Ureter (tissue), 1 donor: ENCODE measurements around the gene PCAT7. TPM values are rescaled to one million over a fixed set of nuclear protein-coding genes. Genes with fewer than 3 reads are reported as not detected.
"Not testable (repeated sequence)": the region's sequence is repeated elsewhere in the genome, so short reads cannot be mapped to it uniquely, and the experiment has no call there.

Experiments used
- DNase-seq: peaks from one replicate; pipeline ENCODE4 v3.0.0-alpha.2; 2020; ENCODE audit warnings: low spot score
- total RNA-seq: library from RNA; stranded (reverse); gene quantifications from one replicate; pipeline ENCODE4 v1.2.4, GENCODE V29; 2023
- donor health status: DM: yes; HTN: yes; CAD: no.

Gene PCAT7
- 0.94 TPM for total RNA-seq

DNA sequence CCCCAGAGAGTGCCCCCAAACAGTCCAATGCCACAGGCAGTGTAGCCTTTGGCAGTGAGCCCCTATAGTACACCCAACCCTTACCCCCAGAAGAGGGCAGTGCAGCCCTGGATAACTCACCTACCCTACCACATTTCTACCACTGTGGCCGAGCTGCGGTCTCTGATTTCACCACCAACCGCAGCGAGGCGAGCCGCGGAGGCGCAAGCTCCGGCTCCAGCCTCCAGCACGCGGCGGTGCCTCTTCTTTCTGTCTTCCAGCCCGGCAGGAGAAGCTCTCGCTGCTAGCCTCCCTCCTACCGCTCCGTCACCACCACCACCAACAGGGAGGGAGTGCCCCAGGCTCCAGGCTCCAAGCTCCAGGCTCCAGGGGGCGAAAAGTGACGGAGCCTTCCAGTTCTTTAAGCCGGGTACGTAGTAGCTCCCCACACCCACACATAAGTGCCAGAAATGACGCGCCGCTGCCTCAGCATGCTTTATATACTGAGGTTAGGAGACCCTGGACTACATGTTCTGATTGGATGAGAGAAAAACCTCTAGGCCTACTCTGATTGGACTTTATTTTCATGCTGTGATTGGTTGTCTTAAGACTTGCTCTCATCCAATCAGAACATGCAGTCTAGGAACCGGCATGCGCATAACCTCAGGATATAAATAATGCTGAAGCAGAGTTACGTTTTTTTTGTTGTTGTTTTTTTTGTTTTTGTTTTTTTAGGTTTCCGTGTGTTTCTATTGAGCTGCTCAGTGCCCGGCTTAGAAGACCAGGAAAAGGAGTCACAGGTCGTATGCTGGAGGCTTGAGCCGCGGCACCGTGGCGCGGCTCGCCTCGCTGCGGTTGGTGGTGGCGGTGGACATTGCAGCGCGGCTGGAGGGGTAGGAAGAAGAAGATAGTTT lies at the start of gene PCAT7:
Gene PCAT7, plus strand, starts transcription at position 645 of the 893 bp plus-strand sequence.
- peak; percentile 71 for DNase-seq

DNA sequence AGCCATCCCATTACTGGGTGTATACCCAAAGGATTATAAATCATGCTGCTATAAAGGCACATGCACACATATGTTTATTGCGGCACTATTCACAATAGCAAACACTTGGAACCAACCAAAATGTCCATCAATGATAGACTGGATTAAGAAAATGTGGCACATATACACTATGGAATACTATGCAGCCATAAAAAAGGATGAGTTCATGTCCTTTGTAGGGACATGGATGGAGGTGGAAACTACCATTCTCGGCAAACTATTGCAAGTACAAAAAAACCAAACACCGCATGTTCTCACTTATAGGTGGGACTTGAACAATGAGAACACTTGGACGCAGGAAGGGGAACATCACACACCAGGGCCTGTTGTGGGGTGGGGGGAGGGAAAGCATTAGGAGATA lies 48.5 kb upstream of the PCAT7 start:
- not testable (repeated sequence) for DNase-seq

DNA sequence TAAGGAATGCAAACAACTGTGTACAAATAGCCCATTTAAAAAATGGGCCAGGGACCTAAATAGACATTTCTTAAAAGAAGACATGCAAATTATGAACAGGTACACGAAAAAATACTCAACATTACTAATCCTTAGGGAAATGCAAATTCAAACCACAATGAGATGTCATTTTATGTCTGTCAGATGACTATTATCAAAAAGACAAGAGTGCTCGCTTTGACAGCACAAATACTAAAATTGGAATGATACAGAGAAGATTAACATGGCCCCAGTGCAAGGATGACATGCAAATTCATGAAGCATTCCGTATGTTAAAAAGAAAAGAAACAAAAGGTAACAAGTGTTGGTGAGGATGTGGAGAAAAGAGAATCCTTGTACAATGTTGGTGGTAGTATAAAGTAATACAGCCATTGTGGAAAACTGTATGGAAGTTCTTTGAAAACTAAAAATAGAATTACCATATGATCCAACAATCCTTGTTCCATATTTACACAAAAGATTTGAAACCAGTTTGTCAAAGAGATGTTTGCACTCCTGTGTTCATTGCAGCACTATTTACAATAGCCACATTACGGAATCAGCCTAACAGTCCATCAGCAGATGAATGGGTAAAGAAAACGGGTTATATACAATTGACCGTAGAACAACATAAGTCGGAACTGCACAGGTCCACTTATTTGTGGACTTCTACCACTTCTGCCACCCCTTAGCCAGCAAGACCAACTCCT lies 47.2 kb upstream of the PCAT7 start:
- no peak for DNase-seq

DNA sequence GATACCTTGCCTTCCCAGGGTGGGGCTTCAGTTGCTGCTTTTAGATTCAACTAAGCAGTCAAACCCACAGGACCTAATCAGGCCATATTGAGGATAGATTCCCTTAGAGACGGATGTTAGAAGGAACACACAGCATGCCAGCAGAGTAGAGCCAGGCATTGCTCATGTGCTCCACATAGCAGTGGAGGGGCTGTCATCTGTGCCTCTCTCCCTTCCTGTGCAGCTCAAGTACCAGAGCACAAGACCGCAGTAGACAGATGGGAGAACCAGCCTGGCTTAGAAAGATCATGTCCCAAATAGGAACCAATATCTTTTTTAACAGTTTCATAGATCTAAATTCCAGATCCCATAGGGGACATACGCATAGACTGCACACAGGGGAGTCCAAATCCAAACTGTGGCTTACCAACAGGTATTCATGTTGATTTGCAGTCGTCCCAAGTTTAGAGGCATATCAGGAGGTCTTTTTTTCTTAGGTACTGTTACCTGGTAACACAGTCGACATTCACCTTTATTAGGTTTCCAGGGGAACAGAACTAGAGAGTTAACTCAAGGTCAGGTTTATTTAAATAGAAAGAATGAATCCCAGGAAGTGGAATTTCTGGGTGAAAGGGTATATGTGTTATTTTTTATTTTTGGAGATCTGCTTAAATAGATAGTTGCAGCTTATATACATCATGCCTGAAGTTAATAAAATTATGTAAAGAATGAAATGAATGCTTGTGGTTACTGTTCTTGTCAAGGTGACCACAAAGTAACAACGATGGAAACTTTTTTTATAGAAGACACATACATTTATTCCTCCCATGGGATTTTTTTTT lies 43.5 kb upstream of the PCAT7 start:
- DNase-seq, result no peak

DNA sequence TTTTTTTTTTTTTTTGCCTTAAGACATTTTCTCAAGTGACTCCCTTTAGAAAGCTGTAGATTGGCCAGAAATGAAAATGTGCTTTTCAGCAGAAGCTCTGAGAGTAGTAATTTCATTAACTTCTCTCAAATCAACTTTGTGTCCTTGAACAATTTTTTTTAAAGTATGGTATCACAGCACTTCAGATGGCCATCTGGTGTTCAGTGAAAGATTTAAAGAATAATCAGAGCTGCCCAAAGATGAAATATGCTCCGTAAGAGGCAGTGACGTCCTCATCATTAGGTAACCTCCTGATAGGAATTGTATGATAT lies 43.0 kb upstream of the PCAT7 start:
- no peak for DNase-seq

DNA sequence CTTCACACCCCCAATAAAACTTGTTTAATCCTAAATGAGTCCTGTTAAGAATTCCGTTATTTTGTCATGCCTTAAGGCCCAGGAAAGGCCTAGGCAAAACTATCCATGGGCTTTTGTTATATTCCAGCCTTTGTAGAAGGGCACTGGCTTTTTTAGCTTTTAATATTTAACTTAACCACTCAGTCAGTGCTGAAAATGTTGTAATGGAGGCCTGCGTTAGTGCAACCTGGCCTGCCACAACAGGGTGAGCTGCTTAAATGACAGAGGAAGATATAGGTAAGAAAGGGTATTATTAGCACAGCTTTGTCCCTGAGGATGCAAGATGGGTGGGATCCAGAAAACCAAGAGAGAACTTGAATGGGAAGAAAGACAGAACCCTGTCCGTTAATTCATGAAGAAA lies 40.2 kb upstream of the PCAT7 start:
- DNase-seq, result no peak

DNA sequence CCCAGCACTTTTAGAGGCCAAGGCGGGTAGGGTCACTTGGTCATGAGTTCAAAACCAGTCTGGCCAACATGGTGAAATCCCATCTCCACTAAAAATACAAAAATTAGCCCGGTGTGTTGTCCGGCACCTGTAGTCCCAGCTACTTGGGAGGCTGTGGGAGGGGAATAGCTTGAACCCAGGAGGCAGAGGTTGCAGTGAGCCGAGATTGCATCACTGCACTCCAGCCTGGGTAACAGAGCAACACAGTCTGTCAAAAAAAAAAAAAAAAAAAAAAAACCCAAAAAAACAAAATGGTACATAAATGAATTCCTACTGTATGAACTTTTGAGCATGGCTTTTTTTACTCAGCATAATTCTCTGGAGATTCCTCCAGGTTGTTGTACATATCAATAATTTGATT lies 37.6 kb upstream of the PCAT7 start:
- no peak for DNase-seq

DNA sequence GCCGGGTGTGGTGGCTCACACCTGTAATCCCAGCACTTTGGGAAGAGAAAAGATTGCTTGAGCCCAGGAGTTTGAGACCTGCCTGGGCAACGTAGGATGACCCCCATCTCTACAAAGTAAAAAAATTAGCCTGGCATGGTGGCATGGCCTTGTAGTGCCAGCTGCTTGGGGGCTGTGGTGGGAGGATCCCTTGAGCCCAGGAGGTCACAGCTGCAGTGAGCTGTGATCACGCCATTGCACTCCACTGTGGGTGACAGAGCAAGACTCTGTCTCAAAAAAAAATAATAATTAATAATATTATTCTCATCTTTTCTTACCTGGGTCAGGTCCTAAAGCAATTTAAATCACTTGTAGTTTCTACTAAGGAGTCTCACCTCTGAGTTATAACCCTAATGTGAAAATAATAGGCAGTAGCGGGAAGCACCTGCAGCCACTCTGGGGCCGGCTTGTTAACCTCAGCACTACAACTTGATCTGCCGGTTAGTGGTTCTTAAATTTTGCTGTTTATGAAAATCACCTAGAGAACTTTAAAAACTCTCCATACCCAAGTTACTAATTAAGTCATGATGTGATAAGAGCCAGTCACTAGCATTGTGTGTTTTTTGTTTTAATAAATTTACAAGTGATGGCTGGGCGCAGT lies 29.4 kb upstream of the PCAT7 start:
- no peak for DNase-seq

DNA sequence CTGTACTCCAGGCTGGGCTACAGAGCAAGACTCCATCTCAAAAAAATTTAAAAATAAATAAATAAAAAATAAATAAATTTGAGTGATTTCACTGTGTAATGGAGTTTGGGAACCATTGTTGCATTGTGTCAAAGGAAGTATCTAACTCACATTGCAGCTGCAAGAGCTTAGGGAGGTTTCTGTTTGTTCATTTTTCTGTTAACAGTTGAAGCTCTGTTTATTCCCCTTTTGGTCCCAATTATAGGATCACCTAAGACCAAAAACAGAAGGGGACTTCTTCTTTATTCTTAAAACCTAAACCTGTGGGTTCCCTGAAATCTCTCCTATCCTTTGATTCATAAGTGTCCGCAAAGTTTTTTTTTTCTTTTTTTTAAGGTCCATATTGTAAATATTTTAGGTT lies 28.6 kb upstream of the PCAT7 start:
- DNase-seq, result no peak

DNA sequence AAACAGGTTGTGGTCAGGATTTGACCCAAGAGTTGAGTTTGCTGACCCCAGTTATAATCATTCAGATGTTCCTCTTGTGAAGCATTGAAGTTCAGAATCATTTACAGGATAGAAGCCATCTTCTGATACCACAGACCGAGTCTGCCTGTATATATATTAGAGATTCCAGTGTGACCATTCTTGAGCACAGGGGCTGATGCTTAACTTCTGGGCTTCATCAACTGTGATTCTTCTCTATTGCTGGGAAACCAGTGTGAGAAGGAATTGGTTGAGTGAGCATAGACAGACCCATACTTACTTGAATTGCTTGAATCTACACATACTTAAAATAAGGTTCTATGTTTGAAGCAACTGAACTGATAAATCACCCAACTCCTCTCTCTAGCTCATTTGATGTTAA lies 27.9 kb upstream of the PCAT7 start:
- no peak for DNase-seq

DNA sequence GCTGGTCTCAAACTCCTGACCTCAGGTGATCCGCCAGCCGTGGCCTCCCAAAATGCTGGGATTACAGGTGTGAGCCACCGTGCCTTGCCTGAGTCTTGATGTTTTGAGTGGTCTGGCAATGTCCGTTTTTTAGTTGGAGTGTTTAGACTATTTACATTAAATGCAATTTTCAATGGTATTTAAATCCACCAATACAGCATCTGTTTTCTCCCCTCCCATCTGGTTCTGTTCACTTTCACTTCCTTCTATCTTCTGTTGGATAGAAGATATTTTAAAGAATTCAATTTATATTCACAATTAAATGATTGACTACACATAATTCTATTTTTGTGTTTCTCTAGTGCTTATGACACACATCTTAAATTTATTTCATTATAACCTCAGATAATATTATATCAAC lies 26.0 kb upstream of the PCAT7 start:
- no peak for DNase-seq

DNA sequence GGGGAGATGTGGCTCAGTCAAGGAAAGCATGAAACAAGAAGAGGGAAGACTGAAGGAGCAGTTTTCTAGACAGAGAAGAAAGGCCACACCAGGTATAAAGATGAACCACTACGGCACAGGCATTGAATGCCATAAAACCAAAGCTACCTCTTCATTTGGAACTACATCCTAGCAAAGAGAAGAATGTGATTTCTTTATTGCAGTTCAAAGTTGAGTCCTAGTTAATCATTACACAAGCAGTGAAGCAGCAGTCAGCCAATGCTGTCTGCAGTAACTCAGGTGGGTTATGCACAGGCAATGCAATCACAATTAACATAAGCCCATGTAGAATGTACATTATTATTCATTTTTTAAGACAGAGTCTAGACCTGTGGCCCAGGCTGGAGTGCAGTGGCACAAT lies 21.7 kb upstream of the PCAT7 start:
- no peak for DNase-seq

DNA sequence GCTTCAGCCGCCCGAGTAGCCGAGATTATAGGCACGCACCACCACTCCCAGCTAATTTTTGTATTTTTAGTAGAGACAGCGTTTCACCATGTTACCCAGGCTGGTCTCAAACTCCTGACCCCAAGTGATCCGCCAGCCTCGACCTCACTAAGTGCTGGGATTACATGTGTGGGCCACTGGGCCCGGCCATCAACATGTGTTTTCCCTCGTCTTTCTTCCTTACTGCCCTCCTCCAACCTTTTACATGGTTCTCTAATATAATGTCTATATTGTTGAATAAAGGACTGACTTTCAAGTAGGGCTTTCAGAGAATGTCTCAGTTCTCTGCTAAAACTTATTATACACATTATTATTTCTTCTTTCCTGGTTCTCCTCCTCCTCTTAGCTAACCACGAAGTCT lies 21.3 kb upstream of the PCAT7 start:
- DNase-seq, result no peak

DNA sequence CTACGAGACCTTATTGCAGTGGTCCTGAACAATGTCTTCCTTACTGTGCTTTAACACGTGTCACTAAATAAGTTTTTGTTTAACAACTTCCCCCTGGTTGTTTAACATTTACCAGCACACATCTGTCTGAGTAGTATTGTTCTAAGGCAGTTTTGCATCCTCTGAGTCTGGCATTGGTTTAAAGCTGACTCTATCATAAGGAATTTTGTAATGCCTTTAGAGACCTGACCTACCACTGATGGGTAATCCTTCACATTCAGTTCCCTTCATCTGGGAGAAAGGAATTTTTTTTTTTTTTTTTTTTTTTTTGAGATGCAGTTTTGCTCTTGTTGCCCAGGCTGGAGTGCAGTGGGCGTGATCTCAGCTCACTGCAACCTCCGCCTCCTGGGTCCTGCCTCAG lies 20.0 kb upstream of the PCAT7 start:
- no peak for DNase-seq

DNA sequence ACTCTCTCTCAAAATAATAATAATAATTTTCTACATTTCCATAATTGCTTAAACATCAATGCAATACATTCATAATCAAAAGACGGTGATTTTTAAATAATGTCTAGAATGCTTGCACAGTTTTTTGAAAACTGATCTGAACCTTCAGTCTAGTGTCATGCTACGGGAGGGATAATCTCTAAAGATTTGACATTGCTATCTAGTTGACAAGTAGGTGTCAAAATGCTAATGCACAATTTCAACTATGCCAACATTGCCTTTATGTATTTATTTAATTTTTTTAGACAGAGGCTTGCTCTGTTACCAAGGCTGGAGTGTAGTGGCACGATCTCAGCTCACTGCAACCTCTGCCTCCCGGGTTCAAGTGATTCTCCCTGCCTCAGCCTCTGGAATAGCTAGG lies 16.0 kb upstream of the PCAT7 start:
- no peak for DNase-seq

DNA sequence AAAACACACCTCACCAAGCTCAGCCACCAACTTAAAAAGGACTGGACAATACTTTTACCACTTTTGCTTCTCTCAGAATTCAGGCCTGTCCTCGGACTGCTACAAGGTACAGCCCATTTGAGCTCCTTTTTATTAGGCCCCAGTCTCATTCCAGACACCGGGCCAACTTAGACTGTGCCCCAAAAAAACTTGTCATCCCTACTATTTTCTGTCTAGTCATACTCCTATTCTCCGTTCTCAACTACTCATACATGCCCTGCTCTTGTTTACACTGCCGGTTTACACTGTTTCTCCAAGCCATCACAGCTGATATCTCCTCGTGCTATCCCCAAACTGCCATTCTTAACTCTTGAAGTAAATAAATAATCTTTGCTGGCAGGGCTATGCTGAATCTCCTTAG lies 10.5 kb upstream of the PCAT7 start:
- DNase-seq, result not testable (repeated sequence)

DNA sequence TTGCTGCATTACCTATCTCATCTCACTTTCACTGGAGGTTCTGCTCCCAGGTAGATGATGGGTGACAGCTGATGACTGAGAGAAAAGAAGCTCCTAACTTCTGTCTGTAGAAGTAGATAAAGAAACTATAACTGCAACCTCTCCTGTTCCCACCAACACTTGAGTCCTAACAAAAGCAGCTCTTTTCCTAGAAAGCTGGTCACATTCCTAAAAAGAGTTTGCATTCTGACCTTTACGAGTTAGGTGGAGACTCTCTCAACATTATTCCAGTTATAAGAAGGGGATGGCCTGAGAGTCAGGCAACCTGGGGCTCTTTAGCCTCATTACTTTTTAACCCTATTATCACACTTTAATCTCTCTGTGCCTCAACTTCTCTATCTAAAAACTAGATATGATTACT lies 8.9 kb upstream of the PCAT7 start:
- DNase-seq, result no peak

DNA sequence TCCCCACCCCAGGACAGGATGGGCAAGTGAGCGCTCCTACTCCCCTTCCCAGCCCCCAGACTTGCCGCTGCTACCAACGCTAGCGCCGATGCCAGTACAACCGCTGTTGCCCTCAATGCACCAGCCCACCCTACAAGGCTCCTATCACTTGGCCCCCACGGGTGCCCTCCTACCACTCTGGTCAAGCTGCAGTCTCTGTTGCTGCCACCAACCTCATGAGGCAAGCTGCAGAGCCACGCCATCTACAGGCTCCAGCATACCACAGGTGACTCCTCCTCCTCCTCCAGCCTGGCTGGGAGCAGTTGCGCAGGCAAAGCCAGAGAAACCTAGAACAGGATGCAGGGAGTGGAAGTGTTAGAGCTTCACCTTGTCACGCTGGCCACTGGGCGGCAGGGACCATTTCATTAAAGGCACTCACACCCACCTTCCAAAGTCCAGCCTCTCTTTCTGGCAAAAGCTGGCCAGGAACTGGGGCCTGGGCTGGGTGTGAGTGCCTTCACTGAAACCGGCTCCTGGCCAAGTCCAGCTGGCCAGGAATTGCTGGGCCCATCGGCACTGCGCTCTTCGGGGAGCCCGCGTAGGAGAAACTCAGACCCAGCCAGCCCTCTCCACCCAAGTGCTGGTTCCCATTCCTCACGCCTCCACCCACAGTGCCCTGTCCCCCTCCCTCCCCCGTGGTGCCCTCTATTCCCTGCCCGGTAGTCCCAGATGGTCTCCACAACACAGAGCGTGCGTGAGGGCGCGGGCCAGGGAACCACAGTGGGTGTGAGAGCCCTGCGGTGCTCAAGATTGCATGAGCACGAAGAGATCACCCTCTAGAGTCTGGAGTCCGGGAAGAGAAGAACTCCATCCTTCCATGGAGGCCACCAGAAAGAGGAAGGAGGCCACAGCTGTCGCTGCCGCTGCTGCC lies 1.6 kb upstream of the PCAT7 start:
- no peak for DNase-seq

DNA sequence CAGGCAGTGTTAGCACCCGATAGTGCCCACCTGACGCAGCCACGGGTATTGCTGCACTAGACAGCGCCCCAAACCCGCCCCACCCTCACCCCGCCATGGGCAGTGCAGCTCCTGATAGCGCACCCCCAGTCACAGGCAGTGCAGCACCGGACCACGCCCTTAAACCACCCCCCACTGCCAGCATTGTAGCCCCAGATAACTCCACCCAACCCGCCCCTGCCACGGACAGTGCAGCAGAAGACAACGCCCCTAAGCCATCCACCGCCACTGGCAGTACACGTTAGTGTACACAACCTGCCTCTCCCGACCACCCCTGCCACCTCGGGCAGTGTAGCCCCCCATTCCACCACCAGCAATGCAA lies 825 bp upstream of the PCAT7 start:
- DNase-seq, result no peak

DNA sequence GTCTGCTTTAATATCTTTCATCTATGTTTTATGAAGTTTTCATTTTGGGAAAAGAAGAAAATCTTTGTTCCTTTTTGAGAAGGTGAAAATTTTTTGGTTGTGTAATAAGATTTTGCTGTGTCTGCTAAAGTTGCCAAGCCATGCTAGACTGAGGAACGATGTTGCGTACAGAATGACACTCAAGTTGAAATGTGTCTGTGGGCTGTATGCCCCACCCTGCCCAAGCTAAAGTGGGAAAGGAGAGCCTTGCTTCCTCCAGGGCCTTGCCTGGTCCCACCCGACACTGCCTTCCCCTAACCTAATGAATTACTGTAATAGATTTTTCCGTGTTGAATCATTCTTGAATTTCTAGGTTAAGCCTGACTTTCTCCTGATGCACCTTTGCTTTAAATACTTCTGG lies 2.5 kb downstream of the PCAT7 start:
- no peak for DNase-seq

DNA sequence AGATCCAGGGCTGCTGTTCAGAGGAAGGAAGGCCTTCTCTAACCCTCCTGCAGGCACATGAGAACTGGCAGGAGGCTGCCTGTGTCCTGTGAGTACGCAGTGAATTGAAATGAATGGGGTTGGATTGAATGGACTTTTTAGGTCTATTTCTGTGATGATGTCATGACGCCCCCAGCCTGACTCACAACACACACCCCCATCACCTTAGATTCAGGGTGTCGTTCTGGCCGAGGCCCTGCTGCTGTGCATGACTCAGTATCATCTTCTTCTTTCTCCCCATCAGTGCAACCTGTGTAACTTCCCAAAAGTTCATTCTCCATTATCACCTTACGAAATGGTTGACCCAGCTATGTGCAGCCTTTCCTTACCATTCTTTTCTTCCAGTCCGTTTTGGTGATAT lies 5.4 kb downstream of the PCAT7 start:
- no peak for DNase-seq
